ENCODE measurements around the gene CD86. TPM values are rescaled to one million over a fixed set of nuclear protein-coding genes. Genes with fewer than 3 reads are reported as not detected.

Gene CD86
- total and polyA plus RNA-seq, 9 of the 15 experiments (the other 6 are each of a cell fraction or from before 2014, with no cell fraction given) = 0.16 TPM; not detected in 8

DNA sequence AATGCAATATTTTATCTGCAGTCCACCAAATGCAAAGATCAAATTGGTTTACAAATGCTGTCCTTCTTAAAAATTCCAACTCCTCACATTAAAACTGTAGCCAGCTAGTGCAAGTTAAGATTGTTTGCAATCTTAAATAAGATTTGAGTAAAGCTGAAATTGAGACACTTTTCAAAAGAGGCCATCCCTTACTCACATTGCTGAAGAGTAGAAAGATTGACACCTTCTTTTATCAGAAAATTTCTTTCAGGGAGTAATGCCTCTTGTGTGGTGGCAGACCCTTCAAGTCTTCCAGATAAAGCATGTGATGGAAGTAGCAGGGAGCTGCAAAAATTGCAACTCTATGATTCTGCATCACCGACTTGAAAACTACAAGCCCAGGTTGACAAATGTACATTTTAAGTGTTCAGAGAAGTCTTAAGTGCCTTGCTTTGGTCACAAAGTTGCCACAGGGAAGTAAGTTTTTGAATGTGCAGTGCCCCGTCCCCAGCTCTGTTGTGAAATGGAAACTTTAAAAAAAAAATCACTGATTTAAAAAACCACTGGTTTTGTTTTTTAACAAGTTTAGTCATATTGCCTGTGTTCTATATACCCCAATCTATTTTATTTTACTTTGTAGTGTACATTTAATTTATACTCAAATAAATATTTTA lies 12.6 kb downstream of the CD86 start:
- Histone ChIP-seq H3K9me1 (ENCODE audit: control insufficient read depth, insufficient read depth, low read length) (no peaks in the 10 kb centered on the region), H3K4me1 (replicated peaks in 1 of 2; ENCODE audit: control insufficient read depth in 2 of 2, insufficient read depth in 2 of 2, low read length in 2 of 2) (no peaks in the 10 kb centered on the region; a peak in 1 of 5 replicates), H3K4me2 (ENCODE audit: insufficient read depth, low read length) (no peak overlapping the region), H3K9me3 (replicated peaks; ENCODE audit: control insufficient read depth, insufficient read depth, low read depth, low read length) (no peaks in the 10 kb centered on the region), H3K27me3 (ENCODE audit: control insufficient read depth in 2 of 2, insufficient read depth in 2 of 2, low read length in 2 of 2) (no peaks in the 10 kb centered on the region), H3K79me2 (ENCODE audit: control insufficient read depth, insufficient read depth, low read length) (no peaks in the 10 kb centered on the region), H3K27ac (ENCODE audit: extremely low read depth, low read depth, low read length) (no peak overlapping the region), H3K4me3 (no peak overlapping the region), H3K9ac (ENCODE audit: insufficient read depth in 1 of 2, low read depth in 2 of 2, low read length in 2 of 2) (no peak overlapping the region), H4K20me1 (replicated peaks; ENCODE audit: control insufficient read depth, insufficient read depth, low read length) (no peaks in the 10 kb centered on the region), H2AFZ (ENCODE audit: low read depth, low read length) (no peak overlapping the region), H3K36me3 (ENCODE audit: control insufficient read depth, insufficient read depth, low read length) (no peaks in the 10 kb centered on the region)
- no peak for ATAC-seq
- POLR2A ChIA-PET = no interaction called here
- BruUV-seq (replicated peaks) = no TSS peak
- in situ Hi-C loops (cut with MboI) = no loop called here
- DNase-seq (ENCODE audit: extremely low read depth in 1 of 4, low spot score in 3 of 4) = no peak
- intact Hi-C loops (cut with micrococcal nuclease) = no loop called here
- 4% methylated on average over 2 of the region's 2 CpGs for WGBS (ENCODE audit: insufficient coverage, low coverage, missing lambda C conversion rate)
- TF ChIP-seq, protein P1, sequence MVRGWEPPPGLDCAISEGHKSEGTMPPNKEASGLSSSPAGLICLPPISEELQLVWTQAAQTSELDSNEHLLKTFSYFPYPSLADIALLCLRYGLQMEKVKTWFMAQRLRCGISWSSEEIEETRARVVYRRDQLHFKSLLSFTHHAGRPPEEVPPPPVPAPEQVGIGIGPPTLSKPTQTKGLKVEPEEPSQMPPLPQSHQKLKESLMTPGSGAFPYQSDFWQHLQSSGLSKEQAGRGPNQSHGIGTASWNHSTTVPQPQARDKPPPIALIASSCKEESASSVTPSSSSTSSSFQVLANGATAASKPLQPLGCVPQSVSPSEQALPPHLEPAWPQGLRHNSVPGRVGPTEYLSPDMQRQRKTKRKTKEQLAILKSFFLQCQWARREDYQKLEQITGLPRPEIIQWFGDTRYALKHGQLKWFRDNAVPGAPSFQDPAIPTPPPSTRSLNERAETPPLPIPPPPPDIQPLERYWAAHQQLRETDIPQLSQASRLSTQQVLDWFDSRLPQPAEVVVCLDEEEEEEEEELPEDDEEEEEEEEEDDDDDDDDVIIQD (CRISPR knock-in tag; IDR thresholded peaks at IDR 0.05) = no peak
- TF ChIP-seq CHD4 (IDR thresholded peaks at IDR 0.05; ENCODE audit: insufficient read depth, insufficient replicate concordance, low read depth, low read length, poor library complexity, severe bottlenecking) = no peak
- TF ChIP-seq, protein P2, sequence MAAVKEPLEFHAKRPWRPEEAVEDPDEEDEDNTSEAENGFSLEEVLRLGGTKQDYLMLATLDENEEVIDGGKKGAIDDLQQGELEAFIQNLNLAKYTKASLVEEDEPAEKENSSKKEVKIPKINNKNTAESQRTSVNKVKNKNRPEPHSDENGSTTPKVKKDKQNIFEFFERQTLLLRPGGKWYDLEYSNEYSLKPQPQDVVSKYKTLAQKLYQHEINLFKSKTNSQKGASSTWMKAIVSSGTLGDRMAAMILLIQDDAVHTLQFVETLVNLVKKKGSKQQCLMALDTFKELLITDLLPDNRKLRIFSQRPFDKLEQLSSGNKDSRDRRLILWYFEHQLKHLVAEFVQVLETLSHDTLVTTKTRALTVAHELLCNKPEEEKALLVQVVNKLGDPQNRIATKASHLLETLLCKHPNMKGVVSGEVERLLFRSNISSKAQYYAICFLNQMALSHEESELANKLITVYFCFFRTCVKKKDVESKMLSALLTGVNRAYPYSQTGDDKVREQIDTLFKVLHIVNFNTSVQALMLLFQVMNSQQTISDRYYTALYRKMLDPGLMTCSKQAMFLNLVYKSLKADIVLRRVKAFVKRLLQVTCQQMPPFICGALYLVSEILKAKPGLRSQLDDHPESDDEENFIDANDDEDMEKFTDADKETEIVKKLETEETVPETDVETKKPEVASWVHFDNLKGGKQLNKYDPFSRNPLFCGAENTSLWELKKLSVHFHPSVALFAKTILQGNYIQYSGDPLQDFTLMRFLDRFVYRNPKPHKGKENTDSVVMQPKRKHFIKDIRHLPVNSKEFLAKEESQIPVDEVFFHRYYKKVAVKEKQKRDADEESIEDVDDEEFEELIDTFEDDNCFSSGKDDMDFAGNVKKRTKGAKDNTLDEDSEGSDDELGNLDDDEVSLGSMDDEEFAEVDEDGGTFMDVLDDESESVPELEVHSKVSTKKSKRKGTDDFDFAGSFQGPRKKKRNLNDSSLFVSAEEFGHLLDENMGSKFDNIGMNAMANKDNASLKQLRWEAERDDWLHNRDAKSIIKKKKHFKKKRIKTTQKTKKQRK (IDR thresholded peaks at IDR 0.05; ENCODE audit: borderline replicate concordance, low read depth, low read length) = no peak
- no peak for TF ChIP-seq ZNF436 (CRISPR knock-in tag; IDR thresholded peaks at IDR 0.05)
- no peak for FAIRE-seq
- CTCF ChIA-PET (ENCODE audit: low intra/inter-chr PET ratio) = no interaction called here
